Daoy (cell line): ENCODE results near the gene KLC4. TPM values are rescaled to one million over a fixed set of nuclear protein-coding genes. Genes with fewer than 3 reads are reported as not detected.

ENCODE experiments used
- DNase-seq: peaks from one replicate; pipeline ENCODE4 v3.0.0-alpha.2; 2015; ENCODE audit warnings: low read depth
- total RNA-seq: library from RNA; depleted of rRNA; stranded (reverse); fragments of >200 nt; shearing (Covaris generic); gene quantifications from 2 replicates; pipeline ENCODE4 v1.2.3, GENCODE V29; 2014

The KLC4 gene
- total RNA-seq, 1 experiment from 2014 or later, result 18.9 TPM

GRCh38 chr6:43070028-43070632 lies 10.7 kb downstream of the KLC4 start:
- DNase-seq, result peak; percentile 63

DNA sequence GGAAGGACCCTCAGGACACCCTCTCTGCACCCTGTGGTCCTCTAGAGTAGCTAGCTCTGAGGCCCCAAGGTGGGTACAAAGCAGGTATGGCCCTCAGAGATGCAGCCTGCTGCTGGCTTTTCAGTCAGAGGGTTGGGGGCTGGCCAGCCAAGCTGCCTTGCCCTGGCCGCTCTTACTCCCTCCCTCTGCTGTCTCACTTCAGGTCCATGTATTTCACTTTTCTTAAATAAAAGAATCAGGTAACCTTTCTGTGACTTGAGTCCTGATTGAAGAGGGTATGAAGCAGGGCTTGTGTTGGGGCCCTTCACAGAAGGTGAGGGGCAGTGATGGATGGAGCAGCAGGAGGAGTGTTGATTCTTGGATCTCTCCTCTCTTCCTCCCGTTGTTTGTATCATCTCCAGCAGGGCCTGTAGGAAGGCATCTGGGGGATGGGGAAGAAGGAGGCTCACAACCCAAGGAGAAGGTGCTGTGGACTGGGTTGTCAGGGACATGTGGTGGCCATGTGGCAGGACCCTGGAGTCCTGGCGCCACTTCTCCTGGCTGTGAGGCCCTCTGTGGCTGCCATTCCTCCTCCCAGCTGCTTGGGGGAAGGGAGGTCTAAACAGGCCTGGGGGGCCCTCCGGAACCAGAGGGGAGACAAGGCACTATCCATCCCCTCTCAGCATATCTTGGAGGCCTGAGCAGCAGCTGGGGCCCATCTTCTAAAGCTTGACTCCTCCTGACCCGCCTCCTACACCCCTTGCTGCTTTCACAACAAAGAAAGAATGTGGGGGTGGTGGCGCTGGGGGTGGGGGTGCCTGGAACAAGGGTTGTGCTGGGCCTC lies 15.6 kb downstream of the KLC4 start:
- DNase-seq, result no peak

- DNase-seq, result peak; percentile 76
Observed at GRCh38 chr6:43075670-43076463, 16.4 kb downstream of the KLC4 start, which contains the start of gene PTK7. Gene PTK7, plus strand, starts transcription at chr6:43076314. Its CDS starts 175 bp downstream, at chr6:43076489.

- peak; percentile 86 for DNase-seq
Observed at GRCh38 chr6:43076464-43077332, 17.3 kb downstream of the KLC4 start.

GRCh38 chr6:43077333-43077809 lies 17.9 kb downstream of the KLC4 start:
- no peak for DNase-seq

DNA sequence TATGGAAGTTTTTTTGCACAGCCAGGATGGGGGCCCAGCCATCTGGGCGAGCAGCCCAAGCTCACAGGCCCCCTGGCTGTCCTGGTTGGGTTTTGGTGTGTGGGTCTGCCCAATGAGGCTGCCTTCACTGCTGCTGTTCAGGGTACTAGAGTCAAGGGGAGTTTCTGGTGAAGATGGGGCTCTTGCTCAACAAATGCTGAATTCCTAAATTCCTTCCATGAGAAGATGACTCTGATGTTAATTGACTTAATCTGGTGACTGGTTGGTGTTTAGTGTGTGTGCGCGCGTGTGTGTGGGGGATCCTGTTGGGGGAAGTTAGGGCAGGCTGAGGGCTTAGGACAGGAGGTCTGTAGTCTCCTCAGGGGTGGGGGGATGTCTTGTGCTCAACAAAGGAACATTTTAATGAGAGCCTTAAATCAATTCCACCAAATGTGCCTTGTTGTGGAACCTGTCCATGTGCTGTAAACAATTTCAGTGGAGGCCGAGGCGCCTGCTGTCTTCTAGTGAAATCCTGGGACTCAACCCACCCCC lies 18.6 kb downstream of the KLC4 start:
- DNase-seq, result no peak

DNA sequence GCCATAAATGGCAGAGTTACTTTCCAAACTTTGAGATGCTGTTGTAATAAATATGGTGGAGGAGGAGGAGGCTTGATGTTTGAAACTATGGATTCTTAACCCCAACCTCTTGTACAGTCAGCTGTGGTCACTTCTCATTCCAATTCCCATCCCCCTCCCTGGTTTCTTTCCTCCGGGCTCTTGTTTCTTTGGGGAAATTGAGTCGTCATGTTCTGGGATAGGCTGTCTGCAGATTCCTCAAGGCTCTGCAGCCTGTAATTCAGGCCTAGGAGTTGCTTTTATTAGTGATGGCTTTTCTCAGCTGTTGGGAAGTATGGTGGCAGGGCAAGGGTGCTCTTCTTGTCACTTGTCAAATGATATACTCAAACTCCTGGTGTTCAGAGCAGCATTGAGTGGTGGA lies 19.3 kb downstream of the KLC4 start:
- DNase-seq, result no peak

GRCh38 chr6:43081043-43081442 lies 21.6 kb downstream of the KLC4 start:
- DNase-seq, result no peak

DNA sequence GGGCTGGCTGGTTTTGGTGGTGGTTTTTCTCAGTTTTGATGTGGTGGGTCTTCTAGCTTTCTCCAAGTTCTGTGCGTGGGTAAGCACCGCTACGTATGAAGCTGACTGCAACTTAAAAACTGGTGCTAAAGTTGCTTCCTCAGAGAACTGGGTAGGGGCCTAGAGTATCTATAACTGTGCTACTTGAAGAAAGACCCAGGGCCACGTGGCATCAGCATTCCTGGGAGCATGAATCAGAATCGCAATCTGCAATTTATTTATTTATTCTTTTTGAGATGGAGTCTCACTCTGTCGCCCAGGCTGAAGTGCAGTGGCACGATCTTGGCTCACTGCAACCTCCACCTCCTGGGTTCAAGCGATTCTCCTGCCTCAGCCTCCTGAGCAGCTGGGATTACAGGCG lies 22.5 kb downstream of the KLC4 start:
- peak; percentile 29 for DNase-seq

- no peak for DNase-seq
Observed at GRCh38 chr6:43082806-43083655, 23.6 kb downstream of the KLC4 start.

- peak; percentile 41 for DNase-seq
Observed at GRCh38 chr6:43086022-43086658, 26.7 kb downstream of the KLC4 start.

DNA sequence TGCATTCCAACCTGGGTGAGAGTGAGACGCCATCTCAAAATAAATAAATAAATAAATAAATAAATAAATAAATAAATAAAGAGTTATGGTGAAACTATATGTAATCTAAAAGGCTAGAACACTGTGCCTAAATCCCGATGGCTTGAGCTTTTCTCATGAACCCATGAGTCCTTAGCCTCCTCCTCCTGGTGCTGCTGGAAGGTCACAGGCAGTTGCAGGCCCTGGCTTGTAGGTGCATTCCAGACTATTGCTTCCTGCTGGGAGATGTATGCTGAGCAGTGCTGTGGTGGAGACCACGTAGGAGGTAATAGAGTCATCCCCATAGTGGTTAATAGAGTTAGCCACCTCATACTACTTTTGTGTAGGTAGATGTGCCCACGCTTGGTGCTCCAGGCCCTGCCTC lies 29.2 kb downstream of the KLC4 start:
- peak; percentile 38 for DNase-seq

GRCh38 chr6:43089467-43089866 lies 30.0 kb downstream of the KLC4 start:
- DNase-seq, result no peak

- no peak for DNase-seq
Observed at GRCh38 chr6:43089874-43090558, 30.6 kb downstream of the KLC4 start.

DNA sequence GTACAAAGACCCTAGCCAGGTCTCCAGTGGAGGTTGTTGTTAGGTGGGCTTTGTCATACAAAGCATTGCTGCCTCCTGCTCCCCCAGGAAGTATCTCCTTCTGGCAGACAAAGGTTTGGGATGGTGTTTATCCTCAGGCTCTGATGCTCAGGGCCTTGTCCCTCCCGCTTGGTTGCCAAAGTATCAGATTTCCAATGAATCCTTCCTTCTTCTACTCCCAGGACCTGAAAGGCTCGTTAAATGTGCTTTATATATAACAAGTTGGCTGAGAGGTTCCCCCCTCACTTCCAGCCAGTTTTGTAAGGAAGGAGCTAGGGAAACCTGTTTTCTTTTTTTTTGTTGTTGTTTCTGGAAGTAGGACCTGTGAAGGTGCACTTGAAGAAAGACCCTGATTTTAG lies 31.1 kb downstream of the KLC4 start:
- DNase-seq, result no peak

DNA sequence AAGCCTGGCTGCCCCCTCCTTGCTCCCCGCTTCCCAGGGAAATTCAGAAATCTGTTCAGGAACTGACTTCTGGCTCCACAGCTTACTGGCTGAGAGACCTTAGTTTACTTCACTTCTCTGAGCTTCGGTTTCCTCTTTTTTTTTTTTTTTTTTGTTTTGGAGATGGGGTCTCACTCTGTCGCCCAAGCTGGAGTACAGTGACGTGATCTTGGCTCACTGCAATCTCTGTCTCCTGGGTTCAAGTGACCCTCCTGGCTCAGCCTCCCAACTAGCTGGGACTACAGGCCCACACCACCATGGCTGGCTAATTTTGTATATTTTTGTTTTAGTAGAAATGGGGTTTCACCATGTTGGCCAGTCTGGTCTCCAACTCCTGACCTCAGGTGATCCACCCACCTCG lies 31.6 kb downstream of the KLC4 start:
- no peak for DNase-seq

DNA sequence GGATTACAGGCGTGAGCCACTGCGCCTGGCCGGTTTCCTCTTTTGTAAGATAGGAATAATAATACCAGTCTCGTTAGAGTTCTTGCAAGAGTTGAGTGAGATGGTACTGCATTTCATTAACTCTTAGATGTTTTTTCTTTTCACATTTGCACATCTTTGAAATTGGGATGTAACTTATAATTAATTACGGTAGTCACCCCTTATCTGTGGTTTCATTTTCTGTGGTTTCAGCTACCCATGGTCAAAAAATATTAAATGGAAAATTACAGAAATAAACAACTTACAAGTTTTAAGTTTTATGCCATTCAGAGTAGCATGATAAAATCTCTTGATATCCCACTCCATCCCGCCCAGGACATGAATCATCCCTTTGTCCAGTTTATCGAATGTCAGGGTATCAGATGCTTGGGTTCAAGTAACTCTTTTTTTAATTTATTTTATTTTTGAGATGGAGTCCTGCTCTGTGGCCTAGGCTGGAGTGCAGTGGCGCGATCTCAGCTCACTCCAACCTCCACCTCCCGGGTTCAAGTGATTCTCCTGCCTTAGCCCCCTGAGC lies 32.1 kb downstream of the KLC4 start:
- DNase-seq, result no peak

GRCh38 chr6:43092635-43093034 lies 33.2 kb downstream of the KLC4 start:
- no peak for DNase-seq
